Activated naive CD8-positive, alpha-beta T cell treated with anti-CD3 and anti-CD28 coated beads, Interleukin-2, amount 10 ng/mL, durations not matched to agents 7 days and 5 days (primary cell): ENCODE results near the gene LAYN. TPM values are rescaled to one million over a fixed set of nuclear protein-coding genes. Genes with fewer than 3 reads are reported as not detected.

Experiments
- ATAC-seq: fragments of 150-1000 bp; cut with Tn5 transposase; one replicate; pipeline ENCODE4 v1.10.0; 2021; ENCODE audit warnings: low read depth, moderate library complexity
- POLR2A ChIA-PET: fragments of 350-600 bp; sonication (Branson Sonifier 250); formaldehyde crosslinking; loops from one replicate; lab custom pipeline; 2021; ENCODE audit warnings: antibody characterized with exemption; lab: Charles Lee
- DNase-seq: peaks from one replicate; pipeline ENCODE4 v3.0.0; 2021
- H3K27ac Mint-ChIP-seq: one replicate; pipeline ENCODE4 v1.8.0; 2022; ENCODE audit warnings: mild to moderate bottlenecking, mixed read lengths
- H3K27me3 Mint-ChIP-seq: one replicate; pipeline ENCODE4 v1.8.0; 2022; ENCODE audit warnings: mild to moderate bottlenecking, moderate library complexity, mixed read lengths
- H3K36me3 Mint-ChIP-seq: one replicate; pipeline ENCODE4 v1.8.0; 2021; ENCODE audit warnings: mild to moderate bottlenecking, mixed read lengths
- H3K4me1 Mint-ChIP-seq: one replicate; pipeline ENCODE4 v1.8.0; 2021; ENCODE audit warnings: mixed read lengths
- H3K4me3 Mint-ChIP-seq: one replicate; pipeline ENCODE4 v1.8.0; 2022; ENCODE audit warnings: mild to moderate bottlenecking, moderate library complexity, mixed read lengths
- H3K9me3 Mint-ChIP-seq: one replicate; pipeline ENCODE4 v1.8.0; 2021; ENCODE audit warnings: mixed read lengths
- total RNA-seq, 2 experiments: library from RNA; stranded (reverse); gene quantifications; one replicate each; pipeline ENCODE4 v1.2.3, GENCODE V29; 2021

The LAYN gene
- total RNA-seq, 2 experiments from 2014 or later = 24.0 to 27.0 TPM

DNA sequence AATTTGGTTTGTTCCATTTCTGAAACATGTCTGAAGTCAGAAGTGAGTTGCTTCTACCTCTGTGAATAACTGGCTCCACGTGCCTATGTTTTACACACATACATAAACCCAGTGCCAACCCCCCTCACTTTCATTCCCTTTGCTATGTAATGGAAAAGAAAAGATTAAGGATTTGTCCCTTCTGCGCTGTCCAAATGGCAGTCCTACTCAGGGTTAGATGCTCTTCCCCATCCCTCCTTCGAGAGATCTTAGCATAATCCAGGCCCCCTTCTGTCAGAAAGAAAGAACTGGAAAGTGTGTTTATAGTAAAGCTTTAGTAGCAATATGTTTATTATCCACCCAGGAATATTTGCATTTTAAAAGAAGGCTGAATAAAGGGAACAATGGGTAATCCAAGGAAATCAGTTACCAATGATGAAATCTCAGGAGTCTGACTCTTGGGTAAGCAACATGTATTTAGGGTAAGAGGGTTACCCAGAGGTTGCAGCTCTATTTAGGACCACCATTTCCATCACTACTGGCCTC is 3.1 kb upstream of the LAYN start:
- Mint-ChIP-seq H3K4me1 (peaks cover 49% of the 10 kb centered on the region), H3K27ac (peak overlapping the region; percentile 88), H3K27me3 (peaks cover 17% of the 10 kb centered on the region), H3K9me3 (no peaks in the 10 kb centered on the region), H3K36me3 (peaks cover 3% of the 10 kb centered on the region), H3K4me3 (no peak overlapping the region)
- POLR2A ChIA-PET = no interaction called here
- DNase-seq = no peak
- ATAC-seq = no peak

DNA sequence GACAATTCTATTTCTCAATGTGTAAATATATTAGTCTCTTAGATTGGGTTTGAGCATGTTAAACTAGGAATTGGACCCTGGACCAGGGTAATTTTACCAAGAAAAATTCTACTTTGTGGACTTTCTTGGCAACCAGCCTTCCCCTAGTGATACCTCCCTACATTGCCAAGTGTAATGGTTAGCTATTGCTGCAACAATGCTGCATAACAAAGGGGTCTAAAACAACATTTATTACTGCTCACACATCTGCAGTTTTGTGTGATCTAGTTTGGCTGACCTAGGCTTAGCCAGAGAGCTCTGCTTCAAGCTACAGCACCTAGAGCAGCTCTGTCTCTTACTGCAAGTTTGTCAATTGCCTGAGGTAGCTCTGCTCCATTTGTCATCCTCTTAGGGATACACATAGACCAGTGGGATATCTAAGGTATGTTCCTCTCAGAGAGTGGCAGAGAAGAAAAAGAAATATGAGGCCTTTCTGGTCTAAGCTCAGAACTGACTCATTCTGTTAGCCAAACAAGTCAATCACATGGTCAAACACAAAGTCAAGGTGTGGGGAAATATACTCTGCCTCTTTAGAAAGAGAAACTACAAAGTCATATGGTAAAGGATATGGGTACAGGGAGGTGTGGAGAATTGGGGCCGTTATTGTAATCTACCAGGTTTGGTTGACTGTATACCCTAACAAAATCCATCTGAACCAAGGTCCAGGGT is 2.0 kb upstream of the LAYN start:
- Mint-ChIP-seq H3K27ac (peak overlapping the region; percentile 88), H3K27me3 (peaks cover 17% of the 10 kb centered on the region), H3K4me1 (peaks cover 51% of the 10 kb centered on the region), H3K36me3 (peaks cover 3% of the 10 kb centered on the region), H3K9me3 (no peaks in the 10 kb centered on the region), H3K4me3 (peak overlapping the region; percentile 65)
- no peak for DNase-seq
- POLR2A ChIA-PET = interaction anchor here (0.6 to 3.6 kb wide), 6 partner anchors 7 to 25 kb away, joined by 3 to 35 read pairs (median 4); partner anchors contain the start of genes BTG4 and HOATZ
- peak; percentile 67 for ATAC-seq

DNA sequence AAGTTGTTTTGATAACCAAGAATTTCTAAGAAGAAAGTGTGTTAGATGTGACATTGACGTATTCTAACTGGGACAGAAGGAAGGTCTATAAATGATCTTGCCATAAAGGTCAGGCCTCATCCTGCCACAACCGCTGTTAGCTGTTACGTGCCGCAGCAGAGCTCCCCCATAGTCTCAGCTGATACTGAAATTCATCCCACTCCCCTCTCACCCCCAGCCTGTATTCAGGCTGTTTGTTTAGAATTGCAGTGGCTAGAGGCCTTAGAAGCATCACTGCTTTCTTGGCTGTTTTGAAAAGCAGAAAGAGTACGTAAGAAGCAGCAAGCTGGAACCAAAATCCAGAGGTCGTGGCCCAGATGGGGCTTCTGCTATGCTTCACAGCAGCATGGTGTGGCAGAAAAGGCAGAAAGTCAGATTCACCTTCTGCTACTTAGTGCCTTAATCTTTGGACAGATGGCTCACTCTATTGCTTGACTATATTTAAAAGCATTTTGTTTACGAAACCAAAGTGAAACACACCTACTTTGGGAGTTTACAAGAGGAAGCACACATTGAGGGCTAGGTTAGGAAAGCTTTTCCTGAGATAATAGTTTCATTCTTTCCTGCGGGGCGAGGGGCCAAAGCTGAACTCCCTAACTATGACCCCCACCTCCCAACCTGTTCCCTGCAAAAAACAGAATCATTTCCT is 950 bp upstream of the LAYN start:
- POLR2A ChIA-PET = interaction anchor here (0.6 to 3.6 kb wide), 8 partner anchors 8 to 84 kb away, joined by 3 to 35 read pairs (median 4); partner anchors contain the start of genes BTG4 and HOATZ
- peak; percentile 58 for DNase-seq
- Mint-ChIP-seq H3K4me1 (peaks cover 51% of the 10 kb centered on the region), H3K27ac (peak overlapping the region; percentile 88), H3K4me3 (peak overlapping the region; percentile 86), H3K36me3 (peaks cover 10% of the 10 kb centered on the region), H3K9me3 (no peaks in the 10 kb centered on the region), H3K27me3 (peaks cover 13% of the 10 kb centered on the region)
- peak; percentile 54 for ATAC-seq

DNA sequence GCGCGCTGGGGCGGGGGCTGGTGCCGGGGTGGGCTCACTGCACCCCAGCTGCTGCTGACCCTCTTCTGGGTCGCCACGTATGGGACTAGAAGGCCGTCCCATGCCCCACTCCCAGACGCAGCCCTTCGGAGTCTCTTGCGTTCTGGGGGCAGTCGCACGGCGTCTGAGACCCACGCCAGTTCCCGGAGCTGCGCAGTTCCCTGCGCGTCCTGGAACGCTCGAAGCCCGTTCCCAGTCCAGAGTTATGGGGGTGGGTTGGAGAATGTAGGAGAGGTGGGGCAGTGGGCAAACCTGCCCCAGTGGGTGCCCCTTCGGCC is 375 bp downstream of the LAYN start:
- ATAC-seq = peak; percentile 2

DNA sequence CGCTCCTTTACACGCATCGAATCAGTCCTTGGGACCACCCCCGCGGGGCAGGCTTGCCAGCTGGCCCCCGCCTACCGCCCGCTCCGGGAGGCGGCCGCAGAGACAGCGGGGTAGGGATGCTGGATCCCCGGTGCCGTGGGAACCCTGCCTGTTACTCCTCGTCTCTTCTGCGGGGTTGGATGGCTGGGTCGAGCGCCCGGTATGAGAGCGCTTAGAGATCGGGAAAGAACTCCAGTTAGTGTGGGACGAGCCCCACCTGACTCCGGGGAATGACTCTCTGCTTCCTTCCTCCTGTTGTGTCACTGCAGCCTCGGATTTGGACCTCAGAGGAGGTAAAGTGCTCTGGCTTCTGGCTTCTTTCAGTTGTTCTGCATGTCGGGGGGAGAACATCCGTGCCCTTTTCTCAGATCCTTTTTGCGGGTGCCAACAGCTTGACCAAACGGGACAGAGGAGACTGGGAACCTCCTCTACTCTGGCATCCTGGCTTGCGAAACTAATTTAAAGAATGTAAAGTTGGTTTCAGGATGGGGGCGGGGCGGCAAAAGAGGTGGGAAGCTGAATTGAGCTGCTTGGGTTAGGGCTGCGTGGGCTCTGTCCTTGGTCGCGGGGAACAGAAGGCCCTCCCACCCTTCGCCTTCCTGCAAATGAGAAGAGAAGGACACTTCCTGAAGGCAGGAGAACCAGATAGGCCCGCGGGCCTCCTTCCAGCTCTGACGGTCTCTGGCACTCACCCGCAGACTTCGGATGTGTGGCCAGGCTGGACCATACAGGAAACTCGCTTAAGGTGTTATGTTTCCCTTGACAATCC is 938 bp downstream of the LAYN start:
- POLR2A ChIA-PET = interaction anchor here (0.7 to 3.6 kb wide), 5 partner anchors 9 to 39 kb away, joined by 3 to 35 read pairs (median 6); partner anchors contain the start of genes BTG4 and HOATZ
- Mint-ChIP-seq H3K4me3 (peak overlapping the region; percentile 86), H3K27me3 (peaks cover 5% of the 10 kb centered on the region), H3K36me3 (peaks cover 23% of the 10 kb centered on the region), H3K27ac (peak overlapping the region; percentile 69), H3K9me3 (no peaks in the 10 kb centered on the region), H3K4me1 (peaks cover 49% of the 10 kb centered on the region)
- DNase-seq (peak; percentile 55), ATAC-seq (no peak)

More for the DNA sequence above, 375 bp downstream of the LAYN start:
- Mint-ChIP-seq H3K4me1 (peaks cover 49% of the 10 kb centered on the region), H3K27ac (peak overlapping the region; percentile 11), H3K4me3 (peak overlapping the region; percentile 86), H3K27me3 (peaks cover 7% of the 10 kb centered on the region), H3K36me3 (peaks cover 19% of the 10 kb centered on the region), H3K9me3 (no peaks in the 10 kb centered on the region)
- no peak for DNase-seq
- POLR2A ChIA-PET = interaction anchor here (1.0 to 3.6 kb wide), 7 partner anchors 8 to 86 kb away, joined by 3 to 35 read pairs (median 10); partner anchors contain the start of genes BTG4 and HOATZ

DNA sequence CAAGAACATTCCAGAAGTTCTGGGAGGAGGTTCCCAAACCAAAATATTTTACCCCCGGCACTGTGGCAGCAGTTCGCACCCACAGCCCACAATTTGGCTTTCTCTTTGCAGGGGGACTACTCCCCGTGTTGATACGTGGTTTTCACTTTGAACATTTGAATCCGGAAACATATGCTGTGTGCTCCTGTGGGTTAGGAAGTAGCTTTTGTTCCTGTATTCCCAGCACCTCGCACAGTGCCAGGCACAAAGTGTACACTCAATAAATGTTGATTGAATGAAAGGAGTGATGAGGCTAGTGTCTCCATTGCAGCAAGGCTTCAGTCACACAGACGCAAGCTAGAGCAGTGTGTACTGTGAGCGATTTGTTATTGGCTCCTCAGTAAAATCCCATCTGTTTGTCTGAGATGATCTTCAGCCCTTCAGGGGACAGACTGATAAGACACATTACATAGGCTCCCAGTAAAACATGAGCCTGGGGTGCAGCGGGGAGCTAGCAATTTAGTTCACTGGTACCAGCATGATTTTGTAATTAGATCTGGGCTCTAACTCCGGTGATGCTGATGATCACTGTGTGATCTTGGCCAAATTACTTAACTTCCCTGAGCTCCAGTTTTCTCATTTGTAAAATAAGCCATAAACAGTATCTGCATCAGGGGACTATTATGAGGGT is 2.2 kb downstream of the LAYN start:
- Mint-ChIP-seq H3K36me3 (peaks cover 30% of the 10 kb centered on the region), H3K4me1 (peaks cover 44% of the 10 kb centered on the region), H3K27me3 (peaks cover 5% of the 10 kb centered on the region), H3K4me3 (peak overlapping the region; percentile 86), H3K27ac (peak overlapping the region; percentile 8), H3K9me3 (no peaks in the 10 kb centered on the region)
- POLR2A ChIA-PET = interaction anchor here (3.6 kb wide), 1 partner anchor 29 kb away, joined by 35 read pairs; the partner anchor contains the start of genes BTG4 and HOATZ
- no peak for DNase-seq
- no peak for ATAC-seq

DNA sequence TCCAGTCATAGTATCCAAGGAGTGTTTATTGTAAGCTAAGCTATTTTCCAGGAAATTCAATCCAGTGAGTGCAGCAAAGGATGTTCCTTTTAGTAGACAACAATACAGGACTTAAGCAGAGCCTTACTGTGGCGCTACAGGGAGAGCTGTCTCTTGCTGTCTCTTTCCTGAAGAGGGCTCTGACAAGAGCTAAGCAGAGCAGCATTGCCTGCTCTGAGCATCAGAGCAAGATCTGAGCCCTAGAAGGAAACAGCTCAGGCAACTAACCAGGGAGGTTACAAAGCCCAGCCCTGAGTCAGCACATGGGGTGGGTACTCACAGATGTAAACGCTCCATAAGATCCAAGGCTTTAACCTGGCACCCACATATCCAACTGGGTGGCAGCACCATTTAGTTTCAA is 8.0 kb downstream of the LAYN start:
- Mint-ChIP-seq H3K27me3 (peaks cover 2% of the 10 kb centered on the region), H3K27ac (no peak overlapping the region), H3K36me3 (peaks cover 59% of the 10 kb centered on the region), H3K9me3 (no peaks in the 10 kb centered on the region), H3K4me3 (no peak overlapping the region), H3K4me1 (peaks cover 8% of the 10 kb centered on the region)
- no peak for ATAC-seq
- DNase-seq = no peak
- POLR2A ChIA-PET = interaction anchor here (0.6 to 1.1 kb wide), 2 partner anchors 10 to 112 kb away, joined by 3 read pairs; no protein-coding TSS in a partner anchor

DNA sequence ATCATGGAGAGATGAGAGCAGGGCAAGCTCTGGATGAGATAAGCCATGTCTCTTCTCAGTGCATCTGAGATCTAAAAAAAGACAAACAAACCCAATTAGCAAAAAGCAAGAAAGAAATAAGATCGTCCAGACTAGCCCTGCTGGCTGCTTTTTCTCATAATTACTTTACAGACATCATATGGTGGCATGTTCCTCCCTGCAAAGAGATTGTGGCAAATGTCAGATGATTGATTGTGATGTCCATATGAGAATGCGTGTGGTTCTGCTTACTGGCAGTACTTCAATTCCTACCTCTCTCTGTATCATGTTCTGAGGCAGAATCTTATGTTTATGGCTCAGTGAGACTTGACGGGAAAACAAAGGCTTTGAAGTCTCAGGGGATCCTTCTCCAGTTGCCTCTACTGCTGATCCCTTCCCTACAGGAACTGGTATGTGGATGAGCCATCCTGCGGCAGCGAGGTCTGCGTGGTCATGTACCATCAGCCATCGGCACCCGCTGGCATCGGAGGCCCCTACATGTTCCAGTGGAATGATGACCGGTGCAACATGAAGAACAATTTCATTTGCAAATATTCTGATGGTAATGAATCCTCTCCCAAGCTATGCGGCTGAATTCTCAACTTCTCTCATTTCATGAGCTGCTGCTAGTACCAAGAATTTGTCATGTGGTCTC is 8.8 kb downstream of the LAYN start:
- Mint-ChIP-seq H3K4me1 (peaks cover 5% of the 10 kb centered on the region), H3K4me3 (no peak overlapping the region), H3K36me3 (peaks cover 59% of the 10 kb centered on the region), H3K27me3 (peaks cover 2% of the 10 kb centered on the region), H3K9me3 (no peaks in the 10 kb centered on the region), H3K27ac (no peak overlapping the region)
- DNase-seq = no peak
- POLR2A ChIA-PET = interaction anchor here (0.6 to 1.1 kb wide), 2 partner anchors 10 to 113 kb away, joined by 3 read pairs; no protein-coding TSS in a partner anchor
- no peak for ATAC-seq

DNA sequence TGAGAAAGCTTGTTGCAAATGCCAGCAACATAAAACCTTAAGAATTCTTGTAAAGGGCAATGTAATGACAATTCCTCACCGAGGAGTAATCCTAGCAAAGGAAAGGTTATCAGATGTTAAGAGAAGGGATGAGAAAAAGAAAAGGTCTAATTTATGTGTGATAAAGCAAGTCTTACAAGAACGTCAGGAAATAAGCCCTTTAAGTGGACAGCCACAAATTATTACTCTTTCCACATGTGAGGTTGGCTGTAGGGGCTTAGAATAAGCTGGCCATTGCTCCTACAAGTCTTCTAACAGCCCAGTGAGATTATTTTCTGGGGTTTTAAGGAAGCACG is 9.3 kb downstream of the LAYN start:
- Mint-ChIP-seq H3K27me3 (no peaks in the 10 kb centered on the region), H3K9me3 (no peaks in the 10 kb centered on the region), H3K36me3 (peaks cover 57% of the 10 kb centered on the region), H3K27ac (no peak overlapping the region), H3K4me3 (no peak overlapping the region), H3K4me1 (peaks cover 5% of the 10 kb centered on the region)
- DNase-seq (no peak), ATAC-seq (no peak)
- POLR2A ChIA-PET = no interaction called here

DNA sequence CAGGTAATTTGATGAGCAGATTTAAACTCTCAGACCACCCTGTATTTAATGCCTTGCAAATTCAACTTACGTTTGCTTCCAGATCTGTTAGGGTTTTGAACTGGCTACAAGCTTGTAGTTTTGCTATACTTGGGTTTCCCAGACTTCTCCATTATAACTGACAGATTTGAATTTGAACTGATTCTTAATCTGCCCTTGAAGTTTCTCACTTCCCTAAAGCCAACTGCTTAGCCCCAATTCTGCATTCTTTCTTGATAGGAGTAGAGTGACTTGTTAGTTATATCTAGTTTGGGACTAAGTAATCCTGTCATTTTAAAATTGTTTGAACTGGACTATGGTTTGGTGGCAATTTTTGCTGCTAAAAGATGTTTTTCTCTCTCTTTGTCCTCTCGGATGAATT is 9.7 kb downstream of the LAYN start:
- Mint-ChIP-seq H3K27ac (no peak overlapping the region), H3K4me3 (no peak overlapping the region), H3K4me1 (peaks cover 3% of the 10 kb centered on the region), H3K27me3 (no peaks in the 10 kb centered on the region), H3K9me3 (peaks cover under 1% of the 10 kb centered on the region), H3K36me3 (peaks cover 58% of the 10 kb centered on the region)
- POLR2A ChIA-PET = no interaction called here
- ATAC-seq (no peak), DNase-seq (no peak)

DNA sequence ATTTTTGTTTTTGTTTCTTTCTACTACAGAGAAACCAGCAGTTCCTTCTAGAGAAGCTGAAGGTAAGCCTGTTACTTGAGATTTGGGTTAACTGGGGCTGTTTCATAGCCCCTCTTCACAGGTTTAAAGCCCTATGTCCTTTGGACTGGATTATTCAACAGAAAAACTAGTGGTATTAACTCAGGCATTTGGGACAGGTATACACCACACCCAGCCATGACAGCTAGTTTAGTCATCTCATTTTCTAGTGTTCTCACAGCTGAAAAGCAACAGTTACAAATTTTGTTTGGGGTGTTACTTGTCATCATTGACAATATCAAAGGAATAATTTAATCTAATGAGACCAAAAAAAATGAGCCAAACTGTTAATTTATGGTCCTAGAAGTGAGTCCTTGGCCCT is 14.0 kb downstream of the LAYN start:
- H3K36me3 Mint-ChIP-seq = peaks cover 48% of the 10 kb centered on the region
- H3K27me3 Mint-ChIP-seq = no peaks in the 10 kb centered on the region
- H3K9me3 Mint-ChIP-seq = peaks cover 7% of the 10 kb centered on the region
- POLR2A ChIA-PET = no interaction called here
- no peaks in the 10 kb centered on the region for H3K4me1 Mint-ChIP-seq
- no peak for DNase-seq
- H3K4me3 Mint-ChIP-seq = no peak overlapping the region
- no peak for ATAC-seq
- no peak overlapping the region for H3K27ac Mint-ChIP-seq

DNA sequence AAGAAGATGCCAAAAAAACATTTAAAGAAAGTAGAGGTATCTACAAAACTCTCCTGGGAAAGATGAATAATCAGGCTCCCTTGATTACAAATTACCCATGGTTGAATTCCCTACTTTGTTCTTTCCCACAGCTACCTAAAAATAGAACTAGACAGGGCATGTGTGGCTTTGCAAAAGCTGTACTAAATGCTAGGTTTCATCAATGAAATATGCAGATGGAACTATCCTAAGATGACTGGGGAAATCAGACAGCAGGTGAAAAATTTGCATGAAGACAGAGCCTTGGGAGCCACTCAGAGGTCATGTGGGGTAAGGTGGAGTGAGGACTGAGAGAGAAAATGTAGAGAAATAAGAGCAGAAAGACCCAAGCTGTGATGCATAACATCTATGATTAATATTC is 14.7 kb downstream of the LAYN start:
- Mint-ChIP-seq H3K4me1 (no peaks in the 10 kb centered on the region), H3K36me3 (peaks cover 50% of the 10 kb centered on the region), H3K9me3 (peaks cover 7% of the 10 kb centered on the region), H3K27ac (no peak overlapping the region), H3K4me3 (no peak overlapping the region), H3K27me3 (no peaks in the 10 kb centered on the region)
- DNase-seq = no peak
- POLR2A ChIA-PET = no interaction called here
- no peak for ATAC-seq
